GM08714 (cell line): ENCODE results near the gene ZNF664.

Experiments
- H3K4me3 ChIP-seq: fragments of 200-500 bp; sonication (Bioruptor generic); 2 replicates; pipeline ENCODE4 v1.5.1; 2014; ENCODE audit warnings: mild to moderate bottlenecking, low read length, inconsistent platforms
- ZNF274 ChIP-seq: IDR thresholded peaks from 2 replicates; pipeline ENCODE4 v1.6.1; 2012; ENCODE audit warnings: mild to moderate bottlenecking, low read depth, low read length

Gene ZNF664

GRCh38 chr12:124000111-124000510, 27.1 kb downstream of the ZNF664 start:
- no peak for TF ChIP-seq ZNF274
- H3K4me3 ChIP-seq, result no peak overlapping the region

GRCh38 chr12:124001343-124001742, 28.3 kb downstream of the ZNF664 start:
- H3K4me3 ChIP-seq, result no peak overlapping the region
- no peak for TF ChIP-seq ZNF274

GRCh38 chr12:124002021-124002644, 29.1 kb downstream of the ZNF664 start:
- no peak overlapping the region for H3K4me3 ChIP-seq
- no peak for TF ChIP-seq ZNF274

- H3K4me3 ChIP-seq, result no peak overlapping the region
- TF ChIP-seq ZNF274, result no peak
These were observed 29.6 kb downstream of the ZNF664 start for GRCh38 chr12:124002654-124003053.

GRCh38 chr12:124004233-124004875, 31.3 kb downstream of the ZNF664 start:
- no peak for TF ChIP-seq ZNF274
- H3K4me3 ChIP-seq, result no peak overlapping the region

GRCh38 chr12:124006085-124006845, 33.2 kb downstream of the ZNF664 start:
- peak overlapping the region; percentile 17; the same call in 1 of the 2 replicates for H3K4me3 ChIP-seq
- TF ChIP-seq ZNF274, result no peak

GRCh38 chr12:124006846-124007713, 34.1 kb downstream of the ZNF664 start:
- no peak overlapping the region for H3K4me3 ChIP-seq
- TF ChIP-seq ZNF274, result no peak

- H3K4me3 ChIP-seq, result no peak overlapping the region
- no peak for TF ChIP-seq ZNF274
These were observed 35.0 kb downstream of the ZNF664 start for GRCh38 chr12:124007826-124008570.

- TF ChIP-seq ZNF274, result no peak
- H3K4me3 ChIP-seq, result no peak overlapping the region
These were observed 35.6 kb downstream of the ZNF664 start for GRCh38 chr12:124008595-124008994.

GRCh38 chr12:124009781-124010180, 36.8 kb downstream of the ZNF664 start:
- TF ChIP-seq ZNF274, result no peak

GRCh38 chr12:124010687-124011086, 37.7 kb downstream of the ZNF664 start:
- no peak for TF ChIP-seq ZNF274
- H3K4me3 ChIP-seq, result no peak overlapping the region

More at GRCh38 chr12:124009781-124010180, 36.8 kb downstream of the ZNF664 start:
- H3K4me3 ChIP-seq, result no peak overlapping the region

GRCh38 chr12:124011435-124012115, 38.6 kb downstream of the ZNF664 start:
- TF ChIP-seq ZNF274, result no peak
- no peak overlapping the region for H3K4me3 ChIP-seq

- TF ChIP-seq ZNF274, result no peak
These were observed 40.1 kb downstream of the ZNF664 start for GRCh38 chr12:124013073-124013472.

More at GRCh38 chr12:124013073-124013472, 40.1 kb downstream of the ZNF664 start:
- no peak overlapping the region for H3K4me3 ChIP-seq
